RKO (cell line): ENCODE data around the gene MMS19.
A peak's percentile ranks its signal among the peaks of the same experiment; 100 is the strongest.

ENCODE experiments used
- DNase-seq: peaks from one replicate; pipeline ENCODE4 v3.0.0-alpha.2; 2016; ENCODE audit warnings: low spot score

Gene MMS19, protein sequence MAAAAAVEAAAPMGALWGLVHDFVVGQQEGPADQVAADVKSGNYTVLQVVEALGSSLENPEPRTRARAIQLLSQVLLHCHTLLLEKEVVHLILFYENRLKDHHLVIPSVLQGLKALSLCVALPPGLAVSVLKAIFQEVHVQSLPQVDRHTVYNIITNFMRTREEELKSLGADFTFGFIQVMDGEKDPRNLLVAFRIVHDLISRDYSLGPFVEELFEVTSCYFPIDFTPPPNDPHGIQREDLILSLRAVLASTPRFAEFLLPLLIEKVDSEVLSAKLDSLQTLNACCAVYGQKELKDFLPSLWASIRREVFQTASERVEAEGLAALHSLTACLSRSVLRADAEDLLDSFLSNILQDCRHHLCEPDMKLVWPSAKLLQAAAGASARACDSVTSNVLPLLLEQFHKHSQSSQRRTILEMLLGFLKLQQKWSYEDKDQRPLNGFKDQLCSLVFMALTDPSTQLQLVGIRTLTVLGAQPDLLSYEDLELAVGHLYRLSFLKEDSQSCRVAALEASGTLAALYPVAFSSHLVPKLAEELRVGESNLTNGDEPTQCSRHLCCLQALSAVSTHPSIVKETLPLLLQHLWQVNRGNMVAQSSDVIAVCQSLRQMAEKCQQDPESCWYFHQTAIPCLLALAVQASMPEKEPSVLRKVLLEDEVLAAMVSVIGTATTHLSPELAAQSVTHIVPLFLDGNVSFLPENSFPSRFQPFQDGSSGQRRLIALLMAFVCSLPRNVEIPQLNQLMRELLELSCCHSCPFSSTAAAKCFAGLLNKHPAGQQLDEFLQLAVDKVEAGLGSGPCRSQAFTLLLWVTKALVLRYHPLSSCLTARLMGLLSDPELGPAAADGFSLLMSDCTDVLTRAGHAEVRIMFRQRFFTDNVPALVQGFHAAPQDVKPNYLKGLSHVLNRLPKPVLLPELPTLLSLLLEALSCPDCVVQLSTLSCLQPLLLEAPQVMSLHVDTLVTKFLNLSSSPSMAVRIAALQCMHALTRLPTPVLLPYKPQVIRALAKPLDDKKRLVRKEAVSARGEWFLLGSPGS

GRCh38 chr10:97498076-97498840 lies at the start of gene MMS19:
MMS19 (minus strand) TSS chr10:97498422; CDS start chr10:97498384, 38 bp downstream.
- peak; percentile 96 for DNase-seq

GRCh38 chr10:97547962-97548361 lies 49.7 kb upstream of the MMS19 start:
- no peak for DNase-seq

GRCh38 chr10:97547271-97547600 lies 49.0 kb upstream of the MMS19 start:
- DNase-seq = no peak

GRCh38 chr10:97546456-97547270 lies 48.4 kb upstream of the MMS19 start:
- no peak for DNase-seq

DNA sequence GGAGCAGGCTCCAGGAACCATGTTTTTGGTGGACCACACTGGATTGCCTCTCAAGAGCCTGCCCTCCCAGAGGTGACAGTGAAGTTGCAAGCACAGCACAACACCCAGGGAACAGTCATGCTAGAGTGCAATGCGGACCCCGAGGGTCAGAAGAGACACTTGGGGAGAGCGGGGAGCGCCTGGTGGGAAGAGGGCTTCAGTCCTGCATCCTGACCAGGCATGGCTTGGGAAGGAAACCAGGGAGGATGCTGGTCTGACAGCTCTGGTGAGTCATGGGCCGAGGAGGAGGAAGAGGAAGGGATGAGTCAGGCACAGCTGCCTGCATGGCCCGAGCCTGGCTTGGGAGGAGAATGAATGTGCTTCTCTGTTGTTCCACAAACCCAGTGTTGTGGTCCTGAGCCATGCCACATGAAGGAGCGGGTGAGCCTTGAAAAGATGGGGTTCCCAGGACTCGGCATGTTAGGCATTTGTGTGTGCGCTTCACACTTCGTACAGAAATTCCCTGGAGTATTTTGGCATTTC lies 44.9 kb upstream of the MMS19 start:
- peak; percentile 97 for DNase-seq

- peak; percentile 94 for DNase-seq
These were observed 44.2 kb upstream of the MMS19 start for GRCh38 chr10:97542169-97543024.

DNA sequence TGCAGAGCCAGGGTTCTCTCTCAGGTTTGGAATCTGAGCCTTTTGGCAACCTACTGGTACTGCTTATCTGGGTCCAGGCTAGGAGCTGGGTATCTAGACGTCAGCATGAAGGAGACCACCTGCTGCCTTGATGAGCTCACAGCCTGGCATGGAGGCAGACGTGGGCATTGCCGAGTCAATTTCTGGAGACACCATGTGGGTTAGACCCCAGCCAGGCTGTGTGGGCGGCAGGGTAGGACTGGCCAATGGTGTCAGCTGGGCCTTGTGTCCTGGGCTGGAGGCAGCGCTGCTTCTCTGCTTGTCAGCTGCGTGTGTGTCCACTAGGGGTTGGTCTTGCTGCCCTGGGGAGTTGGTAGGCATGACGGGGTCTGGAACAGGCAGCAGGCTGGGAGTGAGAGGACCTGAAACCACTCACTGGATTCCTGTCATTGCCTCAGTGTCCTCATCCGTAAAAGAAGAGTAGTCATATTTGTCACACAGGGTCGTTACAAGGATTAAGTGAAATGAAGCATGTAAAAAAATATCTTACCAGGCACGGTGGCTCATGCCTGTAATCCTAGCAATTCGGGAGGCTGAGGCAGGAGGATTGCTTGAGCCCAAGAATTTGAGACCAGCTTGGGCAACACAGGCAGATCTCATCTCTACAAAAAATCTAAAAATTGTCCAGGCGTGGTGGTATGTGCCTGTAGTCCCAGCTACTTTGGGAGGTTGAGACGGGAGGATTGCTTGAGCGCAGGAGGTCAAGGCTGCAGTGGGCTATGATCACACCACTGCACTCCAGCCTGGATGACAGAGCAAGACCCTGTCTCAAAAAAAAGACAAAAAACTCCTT lies 42.7 kb upstream of the MMS19 start:
- no peak for DNase-seq

- DNase-seq = no peak
These were observed 41.4 kb upstream of the MMS19 start for GRCh38 chr10:97539523-97540200.

GRCh38 chr10:97538839-97539238 lies 40.6 kb upstream of the MMS19 start:
- no peak for DNase-seq

GRCh38 chr10:97538411-97538810 lies 40.2 kb upstream of the MMS19 start:
- no peak for DNase-seq

GRCh38 chr10:97537186-97537869 lies 39.1 kb upstream of the MMS19 start:
- DNase-seq = no peak

DNA sequence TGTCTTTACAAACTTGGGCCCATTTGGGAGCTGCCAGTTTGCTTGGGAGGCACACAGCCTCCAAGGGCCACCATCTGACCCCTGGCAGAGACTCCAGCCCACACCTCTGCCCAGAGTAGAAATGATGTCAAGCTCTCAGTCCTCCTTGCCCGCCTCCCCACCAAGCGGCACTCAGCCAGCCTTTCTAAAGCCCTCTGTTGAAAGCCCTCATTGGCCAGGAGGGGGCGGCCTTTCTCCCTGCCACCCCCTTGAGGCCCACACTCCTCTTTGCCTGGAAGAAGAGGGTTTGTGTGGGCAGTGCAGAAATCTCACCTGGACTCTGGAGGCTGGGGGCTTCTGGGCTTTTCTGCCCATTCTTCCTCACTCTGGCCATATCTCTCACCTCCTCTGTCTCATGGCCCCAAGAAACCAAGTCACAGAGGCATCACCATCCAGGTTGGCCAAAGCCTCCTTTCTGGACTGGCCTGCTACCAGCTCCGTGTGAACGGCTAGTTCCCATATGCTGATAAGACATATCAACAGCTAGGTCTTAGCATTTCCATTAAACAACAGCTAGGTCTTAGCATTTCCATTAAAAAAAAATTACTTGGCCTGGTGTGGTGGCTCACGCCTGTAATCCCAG lies 36.6 kb upstream of the MMS19 start:
- DNase-seq = no peak

GRCh38 chr10:97533888-97534287 lies 35.7 kb upstream of the MMS19 start:
- no peak for DNase-seq

- no peak for DNase-seq
These were observed 34.9 kb upstream of the MMS19 start for GRCh38 chr10:97532935-97533671.

GRCh38 chr10:97531401-97531986 lies 33.3 kb upstream of the MMS19 start:
- peak; percentile 40 for DNase-seq
